K562 (cell line): ENCODE data around the gene ZMYND8. TPM values are rescaled to one million over a fixed set of nuclear protein-coding genes. Genes with fewer than 3 reads are reported as not detected.

ENCODE experiments used
- ATAC-seq: fragments of 200-7000 bp; cut with Tn5 transposase; 3 replicates; pipeline ENCODE4 v1.9.1; 2020; ENCODE audit warnings: moderate library complexity
- BruUV-seq: library from RNA; stranded (reverse); fragments of 400-500 nt; replicated peaks from 2 replicates; lab custom pipeline; 2021; lab: Mats Ljungman, UMichigan
- CTCF ChIA-PET: fragments of 300-600 bp; formaldehyde crosslinking; extraction: SDS; loops from one replicate; lab custom pipeline; 2021; ENCODE audit warnings: low intra/inter-chr PET ratio; lab: Yijun Ruan, JAX
- POLR2A ChIA-PET: fragments of 300-600, 350-650 bp; sonication (Branson Sonifier 250); formaldehyde crosslinking; extraction: SDS; loops from one replicate; lab custom pipeline; 2021; ENCODE audit warnings: antibody characterized with exemption, inconsistent platforms; lab: Yijun Ruan, JAX
- DNase-seq, 4 experiments: peaks; one replicate each; pipeline versions ENCODE4 v3.0.0 to v3.0.0-alpha.2; 2011 to 2018; ENCODE audit warnings: low spot score in 3 of 4, mixed read lengths in 3 of 4; ENCODE audit errors: extremely low read depth in 1 of 4
- FAIRE-seq: peaks from 2 replicates; lab custom pipeline; 2011; peaks lifted over from hg19 to GRCh38; lab: Jason Lieb, UNC
- H2AFZ ChIP-seq: 2 replicates; pipeline ENCODE4 v1.6.0; 2011; ENCODE audit warnings: low read depth, low read length, control low read depth, inconsistent platforms
- H3K27ac ChIP-seq: fragments of 200-600 bp; 3 replicates; pipeline ENCODE4 v1.8.0; 2011; ENCODE audit warnings: low read depth, mild to moderate bottlenecking, control low read depth, inconsistent platforms, low read length, moderate library complexity, mixed read lengths; ENCODE audit errors: extremely low read depth
- H3K27me3 ChIP-seq, 2 experiments: fragments of 300-600 bp in 1 of 2; 2 replicates in 1 of 2; 3 replicates in 1 of 2; pipeline versions ENCODE4 v1.6.0 to v1.8.0; 2011; ENCODE audit warnings: inconsistent platforms in 2 of 2, low read length in 2 of 2, mild to moderate bottlenecking in 1 of 2, mixed read lengths in 1 of 2, moderate library complexity in 1 of 2; ENCODE audit not compliant: control insufficient read depth in 2 of 2, insufficient read depth in 2 of 2
- H3K36me3 ChIP-seq: fragments of 300-600 bp; 3 replicates; pipeline ENCODE4 v1.8.0; 2011; ENCODE audit warnings: mild to moderate bottlenecking, low read length, inconsistent platforms; ENCODE audit not compliant: control insufficient read depth, insufficient read depth
- H3K4me1 ChIP-seq, 2 experiments: fragments of 200-600 bp in 1 of 2; replicated peaks in 1 of 2; 2 replicates in 1 of 2; 3 replicates in 1 of 2; pipeline versions ENCODE4 v1.5.1 to v1.8.0; 2011; ENCODE audit warnings: inconsistent platforms in 2 of 2, low read length in 2 of 2, mild to moderate bottlenecking in 1 of 2, mixed read lengths in 1 of 2, moderate library complexity in 1 of 2; ENCODE audit not compliant: control insufficient read depth in 2 of 2, insufficient read depth in 2 of 2
- H3K4me2 ChIP-seq: 2 replicates; pipeline ENCODE4 v1.6.1; 2011; ENCODE audit warnings: low read length, control low read depth, inconsistent platforms, mixed read lengths; ENCODE audit not compliant: insufficient read depth
- H3K4me3 ChIP-seq: fragments of 200-600 bp; sonication (generic), shearing (Covaris generic); 2 replicates; pipeline ENCODE4 v1.5.1; 2016; ENCODE audit warnings: control low read depth, inconsistent platforms
- H3K79me2 ChIP-seq: fragments of 200-600 bp; 3 replicates; pipeline ENCODE4 v1.8.0; 2011; ENCODE audit warnings: low read length, inconsistent platforms; ENCODE audit not compliant: control insufficient read depth, insufficient read depth
- H3K9ac ChIP-seq, 2 experiments: 2 replicates each; pipeline versions ENCODE4 v1.6.0 to v1.6.1; 2011; ENCODE audit warnings: low read depth in 2 of 2, low read length in 2 of 2, control low read depth in 1 of 2, inconsistent platforms in 1 of 2, mild to moderate bottlenecking in 1 of 2, mixed read lengths in 1 of 2; ENCODE audit not compliant: insufficient read depth in 1 of 2
- H3K9me1 ChIP-seq: one replicate; pipeline ENCODE4 v1.6.0; 2011; ENCODE audit warnings: inconsistent platforms, mild to moderate bottlenecking, low read length, moderate library complexity; ENCODE audit not compliant: control insufficient read depth, insufficient read depth
- H3K9me3 ChIP-seq: replicated peaks from 2 replicates; pipeline ENCODE4 v1.5.1; 2011; ENCODE audit warnings: low read depth, low read length, inconsistent platforms; ENCODE audit not compliant: control insufficient read depth, insufficient read depth
- H4K20me1 ChIP-seq: replicated peaks from 2 replicates; pipeline ENCODE4 v1.6.1; 2011; ENCODE audit warnings: low read length, inconsistent platforms, mixed read lengths; ENCODE audit not compliant: control insufficient read depth, insufficient read depth
- FIP1L1 ChIP-seq: fragments of 200-400 bp; formaldehyde crosslinking; IDR thresholded peaks from 2 replicates; pipeline ENCODE4 v1.6.1; 2018; ENCODE audit warnings: mild to moderate bottlenecking, low read depth, low read length; ENCODE audit not compliant: poor library complexity, severe bottlenecking
- HDGF ChIP-seq: fragments of 450-650 bp; IDR thresholded peaks from 2 replicates; pipeline ENCODE4 v1.6.1; 2016
- PHB2 ChIP-seq: fragments of 450-650 bp; IDR thresholded peaks from 2 replicates; pipeline ENCODE4 v1.6.1; 2017; ENCODE audit warnings: low read depth
- POU5F1 ChIP-seq: fragments of 150-350 bp; IDR thresholded peaks from 2 replicates; pipeline ENCODE4 v1.6.1; 2014; ENCODE audit warnings: borderline replicate concordance, low read length, low read depth, mild to moderate bottlenecking; ENCODE audit not compliant: partially characterized antibody
- RCOR1 ChIP-seq, 2 experiments: IDR thresholded peaks; 2 replicates each; pipeline ENCODE4 v1.6.1; 2012; ENCODE audit warnings: low read depth in 2 of 2, low read length in 2 of 2, borderline replicate concordance in 1 of 2, improper control_type of control experiment in 1 of 2
- ZC3H11A ChIP-seq: IDR thresholded peaks from 2 replicates; pipeline ENCODE4 v1.6.1; 2012; ENCODE audit warnings: low read depth, low read length, improper control_type of control experiment
- ZNF175 ChIP-seq: fragments of 200-800 bp; sonication (Bioruptor generic); IDR thresholded peaks from 2 replicates; pipeline ENCODE4 v1.6.1; 2016; ENCODE audit warnings: low read depth, mild to moderate bottlenecking, missing genetic modification characterization, missing compliant biosample characterization
- WGBS: fragments of 100-300 bp; shearing (Covaris generic); methylation state at CpG from one replicate; pipeline ENCODE4 v1.1.6; 2016; ENCODE audit warnings: low coverage, mixed read lengths; ENCODE audit not compliant: insufficient coverage; ENCODE audit errors: missing lambda C conversion rate; 5-methylcytosine and 5-hydroxymethylcytosine counted together
- in situ Hi-C: fragments of 300-500 bp; cut with MboI; formaldehyde crosslinking; loops from 4 replicates; pipeline ENCODE4 v1.15.0; 2018; ENCODE audit warnings: inconsistent platforms, mixed read lengths
- intact Hi-C: fragments of 100-400 bp; cut with micrococcal nuclease; formaldehyde crosslinking; loops from 2 replicates; pipeline ENCODE4 v1.14.2; 2022
- polyA plus RNA-seq, 8 experiments: library from polyadenylated mRNA; depleted of rRNA in 4 of 8; stranded (reverse) in 5 of 8; unstranded in 3 of 8; fragments of >200 nt; fragmentation: Nextera tagmentation in 2 of 8; fragmentation: Illumina TruSeq in 1 of 8; extraction: Ambion mirVana in 2 of 8; extraction: Trizol in 1 of 8; gene quantifications; 2 replicates each; pipeline versions ENCODE4 v1.2.1 to v1.2.3, GENCODE V29; 2011 to 2014; ENCODE audit warnings: inconsistent platforms in 1 of 8, missing spikeins in 1 of 8
- total RNA-seq, 7 experiments: library from RNA; depleted of rRNA in 6 of 7; stranded (reverse); fragments of >200 nt in 6 of 7; fragmentation: Illumina TruSeq in 2 of 7; extraction: Trizol in 2 of 7; gene quantifications; 2 replicates each; pipeline versions ENCODE4 v1.2.1 to v1.2.3, GENCODE V29; 2011 to 2021; ENCODE audit warnings: low replicate concordance in 1 of 7
- TF ChIP-seq, protein P1 (sequence below): sonication (generic); formaldehyde crosslinking; IDR thresholded peaks from 2 replicates; pipeline ENCODE4 v1.8.1; 2023; ENCODE audit warnings: mild to moderate bottlenecking, missing genetic modification reagents
- TF ChIP-seq, protein P2 (sequence below): sonication (generic); formaldehyde crosslinking; IDR thresholded peaks from 2 replicates; pipeline ENCODE4 v1.8.1; 2023; ENCODE audit warnings: mild to moderate bottlenecking, missing genetic modification reagents
- TF ChIP-seq, protein P3 (sequence below): fragments of 250-450 bp; sonication (Bioruptor Pico); IDR thresholded peaks from 2 replicates; pipeline ENCODE4 v1.9.0; 2021; ENCODE audit warnings: mild to moderate bottlenecking
- TF ChIP-seq, protein P4 (sequence below): fragments of 450-650 bp; IDR thresholded peaks from 2 replicates; pipeline ENCODE4 v1.6.1; 2016
- TF ChIP-seq, protein P5 (sequence below): fragments of 250-450 bp; sonication (Bioruptor Pico); IDR thresholded peaks from 2 replicates; pipeline ENCODE4 v1.5.1; 2021; ENCODE audit warnings: mild to moderate bottlenecking

The ZMYND8 gene
- total and polyA plus RNA-seq, 9 of the 15 experiments (the other 6 are each of a cell fraction or from before 2014, with no cell fraction given) = 31.8 to 148 (median 71.9) TPM

DNA sequence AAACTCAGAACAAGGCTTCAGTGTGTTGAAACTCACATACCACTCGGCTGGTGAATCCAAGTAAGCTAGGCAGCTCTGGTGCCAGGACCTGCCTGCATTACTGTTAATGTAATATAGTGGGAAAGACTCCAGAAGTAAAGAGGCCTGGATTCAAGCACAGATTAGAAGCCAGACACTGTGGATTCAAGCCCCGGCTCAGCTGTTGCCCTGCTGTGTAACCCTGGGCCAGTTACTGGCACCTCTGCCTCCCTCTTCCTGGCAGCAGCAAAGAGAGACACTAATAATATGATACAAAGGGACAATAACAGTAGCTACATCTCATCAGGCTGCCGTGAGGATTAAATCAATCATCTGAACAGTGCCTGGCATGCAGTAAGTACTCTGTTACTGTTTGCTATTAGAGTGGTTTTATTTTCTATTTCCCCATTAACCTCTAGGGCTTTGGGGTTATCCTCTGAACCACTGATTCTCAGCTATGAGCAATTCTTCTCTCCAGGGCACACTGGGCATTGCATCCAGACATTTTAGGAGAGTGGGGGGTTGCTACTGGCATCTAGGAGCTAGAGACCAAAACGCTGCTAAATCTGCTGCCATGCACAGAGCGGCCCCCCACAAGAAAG, 92.9 kb downstream of the ZMYND8 start:
- ChIA-PET CTCF (no interaction called here), POLR2A (interaction anchor here (1.0 to 2.1 kb wide), 3 partner anchors 9 to 11 kb away, joined by 3 to 6 read pairs (median 4); no protein-coding TSS in a partner anchor)
- peaks cover 49% of the 10 kb centered on the region for H4K20me1 ChIP-seq
- no peaks in the 10 kb centered on the region; a peak in 2 of 5 replicates for H3K4me1 ChIP-seq
- H3K27me3 ChIP-seq = no peaks in the 10 kb centered on the region
- in situ Hi-C loops = no loop called here
- BruUV-seq = no TSS peak
- ATAC-seq (no peak), DNase-seq (no peak)
- no peaks in the 10 kb centered on the region for H3K9me3 ChIP-seq
- no peak overlapping the region for H2AFZ ChIP-seq
- TF ChIP-seq, protein P1, sequence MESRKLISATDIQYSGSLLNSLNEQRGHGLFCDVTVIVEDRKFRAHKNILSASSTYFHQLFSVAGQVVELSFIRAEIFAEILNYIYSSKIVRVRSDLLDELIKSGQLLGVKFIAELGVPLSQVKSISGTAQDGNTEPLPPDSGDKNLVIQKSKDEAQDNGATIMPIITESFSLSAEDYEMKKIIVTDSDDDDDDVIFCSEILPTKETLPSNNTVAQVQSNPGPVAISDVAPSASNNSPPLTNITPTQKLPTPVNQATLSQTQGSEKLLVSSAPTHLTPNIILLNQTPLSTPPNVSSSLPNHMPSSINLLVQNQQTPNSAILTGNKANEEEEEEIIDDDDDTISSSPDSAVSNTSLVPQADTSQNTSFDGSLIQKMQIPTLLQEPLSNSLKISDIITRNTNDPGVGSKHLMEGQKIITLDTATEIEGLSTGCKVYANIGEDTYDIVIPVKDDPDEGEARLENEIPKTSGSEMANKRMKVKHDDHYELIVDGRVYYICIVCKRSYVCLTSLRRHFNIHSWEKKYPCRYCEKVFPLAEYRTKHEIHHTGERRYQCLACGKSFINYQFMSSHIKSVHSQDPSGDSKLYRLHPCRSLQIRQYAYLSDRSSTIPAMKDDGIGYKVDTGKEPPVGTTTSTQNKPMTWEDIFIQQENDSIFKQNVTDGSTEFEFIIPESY (CRISPR knock-in tag) = no peak
- TF ChIP-seq ZC3H11A (no peak), POU5F1 (no peak), FIP1L1 (no peak), RCOR1 (IDR thresholded peaks at IDR 0.05; ENCODE audit: borderline replicate concordance in 1 of 2, low read depth in 2 of 2, low read length in 2 of 2) (no peak), ZNF175 (CRISPR knock-in tag) (no peak), HDGF (no peak), PHB2 (no peak)
- TF ChIP-seq, protein P2, sequence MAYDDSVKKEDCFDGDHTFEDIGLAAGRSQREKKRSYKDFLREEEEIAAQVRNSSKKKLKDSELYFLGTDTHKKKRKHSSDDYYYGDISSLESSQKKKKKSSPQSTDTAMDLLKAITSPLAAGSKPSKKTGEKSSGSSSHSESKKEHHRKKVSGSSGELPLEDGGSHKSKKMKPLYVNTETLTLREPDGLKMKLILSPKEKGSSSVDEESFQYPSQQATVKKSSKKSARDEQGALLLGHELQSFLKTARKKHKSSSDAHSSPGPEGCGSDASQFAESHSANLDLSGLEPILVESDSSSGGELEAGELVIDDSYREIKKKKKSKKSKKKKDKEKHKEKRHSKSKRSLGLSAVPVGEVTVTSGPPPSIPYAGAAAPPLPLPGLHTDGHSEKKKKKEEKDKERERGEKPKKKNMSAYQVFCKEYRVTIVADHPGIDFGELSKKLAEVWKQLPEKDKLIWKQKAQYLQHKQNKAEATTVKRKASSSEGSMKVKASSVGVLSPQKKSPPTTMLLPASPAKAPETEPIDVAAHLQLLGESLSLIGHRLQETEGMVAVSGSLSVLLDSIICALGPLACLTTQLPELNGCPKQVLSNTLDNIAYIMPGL (CRISPR knock-in tag) = no peak
- TF ChIP-seq, protein P3, sequence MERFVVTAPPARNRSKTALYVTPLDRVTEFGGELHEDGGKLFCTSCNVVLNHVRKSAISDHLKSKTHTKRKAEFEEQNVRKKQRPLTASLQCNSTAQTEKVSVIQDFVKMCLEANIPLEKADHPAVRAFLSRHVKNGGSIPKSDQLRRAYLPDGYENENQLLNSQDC = no peak
- TF ChIP-seq, protein P4, sequence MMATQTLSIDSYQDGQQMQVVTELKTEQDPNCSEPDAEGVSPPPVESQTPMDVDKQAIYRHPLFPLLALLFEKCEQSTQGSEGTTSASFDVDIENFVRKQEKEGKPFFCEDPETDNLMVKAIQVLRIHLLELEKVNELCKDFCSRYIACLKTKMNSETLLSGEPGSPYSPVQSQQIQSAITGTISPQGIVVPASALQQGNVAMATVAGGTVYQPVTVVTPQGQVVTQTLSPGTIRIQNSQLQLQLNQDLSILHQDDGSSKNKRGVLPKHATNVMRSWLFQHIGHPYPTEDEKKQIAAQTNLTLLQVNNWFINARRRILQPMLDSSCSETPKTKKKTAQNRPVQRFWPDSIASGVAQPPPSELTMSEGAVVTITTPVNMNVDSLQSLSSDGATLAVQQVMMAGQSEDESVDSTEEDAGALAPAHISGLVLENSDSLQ = no peak
- TF ChIP-seq, protein P5, sequence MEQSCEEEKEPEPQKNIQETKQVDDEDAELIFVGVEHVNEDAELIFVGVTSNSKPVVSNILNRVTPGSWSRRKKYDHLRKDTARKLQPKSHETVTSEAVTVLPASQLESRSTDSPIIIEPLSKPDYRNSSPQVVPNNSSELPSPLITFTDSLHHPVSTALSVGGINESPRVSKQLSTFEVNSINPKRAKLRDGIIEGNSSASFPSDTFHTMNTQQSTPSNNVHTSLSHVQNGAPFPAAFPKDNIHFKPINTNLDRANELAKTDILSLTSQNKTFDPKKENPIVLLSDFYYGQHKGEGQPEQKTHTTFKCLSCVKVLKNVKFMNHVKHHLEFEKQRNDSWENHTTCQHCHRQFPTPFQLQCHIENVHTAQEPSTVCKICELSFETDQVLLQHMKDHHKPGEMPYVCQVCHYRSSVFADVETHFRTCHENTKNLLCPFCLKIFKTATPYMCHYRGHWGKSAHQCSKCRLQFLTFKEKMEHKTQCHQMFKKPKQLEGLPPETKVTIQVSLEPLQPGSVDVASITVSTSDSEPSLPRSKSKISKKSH (CRISPR knock-in tag) = no peak
- TF ChIP-seq, all 486 proteins: peak for 0
- FAIRE-seq = no peak
- WGBS = 89% methylated on average over 5 of the region's 5 CpGs
- Histone ChIP-seq H3K27ac (no peak overlapping the region), H3K9ac (no peak overlapping the region), H3K4me3 (no peak overlapping the region), H3K36me3 (peaks cover 95% of the 10 kb centered on the region), H3K4me2 (no peak overlapping the region), H3K79me2 (peaks cover 94% of the 10 kb centered on the region), H3K9me1 (no peaks in the 10 kb centered on the region)
- intact Hi-C loops = no loop called here
